Esophagus squamous epithelium (tissue), 5 donors: Measurements from ENCODE around the gene RBM5. TPM values are rescaled to one million over a fixed set of nuclear protein-coding genes. Genes with fewer than 3 reads are reported as not detected.

Experiments used
- DNase-seq: peaks from one replicate; lab custom pipeline; 2025; lab: John Stamatoyannopoulos, UW
- H3K27ac ChIP-seq, 4 donors: fragments of 200-600 bp; sonication (generic); one replicate each; pipeline ENCODE4 v1.5.1; 2016 to 2019; ENCODE audit warnings: mild to moderate bottlenecking in 1 of 4
- H3K27me3 ChIP-seq, 4 donors: fragments of 200-600 bp; sonication (generic); 1 replicate in 3 of 4; 2 replicates in 1 of 4; pipeline versions ENCODE4 v1.5.1 to v1.6.0; 2017 to 2021; ENCODE audit warnings: antibody characterized with exemption in 1 of 4
- H3K36me3 ChIP-seq, 3 donors: fragments of 200-600 bp; sonication (generic); one replicate each; pipeline ENCODE4 v1.5.1; 2016 to 2019
- H3K4me1 ChIP-seq, 3 donors: fragments of 200-600 bp; sonication (generic); one replicate each; pipeline ENCODE4 v1.5.1; 2017 to 2019
- H3K4me3 ChIP-seq, 4 donors: fragments of 200-600 bp; sonication (generic); 1 replicate in 3 of 4; 2 replicates in 1 of 4; pipeline ENCODE4 v1.5.1; 2016 to 2019; ENCODE audit warnings: mild to moderate bottlenecking in 2 of 4, moderate library complexity in 1 of 4
- H3K9me3 ChIP-seq, 3 donors: fragments of 200-600 bp; sonication (generic); one replicate each; pipeline ENCODE4 v1.5.1; 2016 to 2019
- CTCF ChIP-seq, 6 experiments: fragments of 450-650 bp in 4 of 6; fragments of 200-600 bp in 2 of 6; sonication (generic) in 2 of 6; IDR thresholded peaks; one replicate each; pipeline ENCODE4 v1.5.1; 2016 to 2019; ENCODE audit warnings: antibody characterized with exemption in 6 of 6, mild to moderate bottlenecking in 4 of 6, moderate library complexity in 4 of 6
- POLR2A ChIP-seq, 4 donors: fragments of 450-650 bp; IDR thresholded peaks; one replicate each; pipeline ENCODE4 v1.6.1; 2017; ENCODE audit warnings: antibody characterized with exemption in 4 of 4, mild to moderate bottlenecking in 4 of 4, moderate library complexity in 3 of 4
- WGBS, 2 donors: methylation state at CpG; one replicate each; pipeline ENCODE4 v1.1.5; 2018; 5-methylcytosine and 5-hydroxymethylcytosine counted together
- intact Hi-C: fragments of 100-400 bp; cut with DNase I; formaldehyde crosslinking; loops from one replicate; pipeline ENCODE4 v1.15.0; 2022
- total RNA-seq, 4 donors: library from RNA; depleted of rRNA; stranded (reverse); fragments of >200 nt; gene quantifications; one replicate each; pipeline ENCODE4 v1.1.0, GENCODE V29; 2016
- donor health status: DM: yes; HTN: yes; CAD: no.

Gene RBM5
- total RNA-seq, 4 donors from 2014 or later, result 60.1 to 197 (median 107) TPM

DNA sequence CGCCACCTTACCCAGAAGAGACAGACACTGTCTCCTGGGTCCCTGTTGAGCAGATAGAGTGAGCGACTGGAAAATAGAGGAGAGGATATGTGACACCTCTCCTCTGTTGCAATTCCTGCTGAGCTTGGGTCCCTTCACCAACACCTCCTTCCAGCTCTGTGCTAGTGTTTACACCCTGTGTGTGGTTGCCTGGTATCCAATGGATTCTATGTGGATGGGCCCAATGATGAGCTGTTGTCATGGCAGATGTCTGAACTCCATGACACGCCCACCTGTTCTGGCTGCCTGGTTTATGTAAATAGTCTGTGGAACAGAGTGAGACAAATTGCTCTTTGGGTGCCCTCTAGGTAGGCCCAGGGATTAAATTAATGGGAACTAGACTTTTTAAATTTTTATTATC is 23.7 kb downstream of the RBM5 start:
- peaks cover 71 to 100% (median 94%) of the 10 kb centered on the region in 3 donors for H3K36me3 ChIP-seq
- no peaks in the 10 kb centered on the region for H3K27me3 ChIP-seq
- H3K4me1 ChIP-seq, result no peaks in the 10 kb centered on the region
- no peak for DNase-seq
- WGBS, 2 donors, result 78 to 95% methylated on average over 3 of the region's 3 CpGs
- H3K27ac ChIP-seq, result no peak overlapping the region
- no peak overlapping the region for H3K4me3 ChIP-seq
- no peaks in the 10 kb centered on the region for H3K9me3 ChIP-seq
- no peak for TF ChIP-seq POLR2A (IDR thresholded peaks at IDR 0.05)
- intact Hi-C loops, result no loop called here

DNA sequence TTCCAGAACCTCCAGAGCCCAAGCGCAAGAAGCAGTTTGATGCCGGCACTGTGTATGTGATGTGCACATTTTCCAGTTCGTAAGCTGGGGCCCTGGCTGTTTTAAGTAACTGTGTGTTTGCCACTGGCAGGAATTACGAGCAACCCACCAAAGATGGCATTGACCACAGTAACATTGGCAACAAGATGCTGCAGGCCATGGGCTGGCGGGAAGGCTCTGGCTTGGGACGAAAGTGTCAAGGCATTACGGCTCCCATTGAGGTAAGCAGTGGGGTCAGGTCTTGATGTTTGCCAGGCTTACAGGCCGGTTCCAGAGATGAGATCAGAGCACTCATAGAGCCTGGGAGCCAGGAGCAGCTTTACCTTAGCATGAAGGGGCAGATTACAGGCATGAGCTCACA is 28.4 kb downstream of the RBM5 start:
- H3K36me3 ChIP-seq, result peaks cover 60 to 90% (median 78%) of the 10 kb centered on the region in 3 donors
- intact Hi-C loops, result no loop called here
- H3K9me3 ChIP-seq, result no peaks in the 10 kb centered on the region
- DNase-seq, result no peak
- no peak overlapping the region for H3K4me3 ChIP-seq
- TF ChIP-seq CTCF (IDR thresholded peaks at IDR 0.05), result no peak
- TF ChIP-seq POLR2A (IDR thresholded peaks at IDR 0.05), result no peak
- H3K27ac ChIP-seq, result no peak overlapping the region
- no peaks in the 10 kb centered on the region for H3K27me3 ChIP-seq
- 90 to 92% methylated on average over 5 to 7 of the region's 8 CpGs for WGBS, 2 donors
- peaks cover 4 to 9% (median 5%) of the 10 kb centered on the region in 3 donors for H3K4me1 ChIP-seq

GRCh38 chr3:50118237-50118636 is 29.5 kb downstream of the RBM5 start:
- DNase-seq, result no peak
- 84 to 93% methylated on average over 4 to 9 of the region's 10 CpGs for WGBS, 2 donors

GRCh38 chr3:50119786-50120185 is 31.1 kb downstream of the RBM5 start:
- no peak for TF ChIP-seq CTCF (IDR thresholded peaks at IDR 0.05)
- no peak for TF ChIP-seq POLR2A (IDR thresholded peaks at IDR 0.05)
- intact Hi-C loops, result loop anchor here (2.0 kb wide), 1 partner anchor 69 kb away; no protein-coding TSS in a partner anchor
- 83 to 87% methylated on average over 2 to 3 of the region's 3 CpGs for WGBS, 2 donors
- no peak for DNase-seq
- no peaks in the 10 kb centered on the region for H3K27me3 ChIP-seq
- peaks cover 47 to 64% (median 55%) of the 10 kb centered on the region in 3 donors for H3K36me3 ChIP-seq
- H3K27ac ChIP-seq, result no peak overlapping the region
- H3K9me3 ChIP-seq, result no peaks in the 10 kb centered on the region
- no peak overlapping the region for H3K4me3 ChIP-seq
- peaks cover 25 to 36% (median 32%) of the 10 kb centered on the region in 3 donors for H3K4me1 ChIP-seq

More at GRCh38 chr3:50118237-50118636, 29.5 kb downstream of the RBM5 start:
- TF ChIP-seq POLR2A (IDR thresholded peaks at IDR 0.05) (no peak), CTCF (IDR thresholded peaks at IDR 0.05) (no peak)
- H3K4me1 ChIP-seq, result peaks cover 13 to 20% (median 16%) of the 10 kb centered on the region in 3 donors
- no peaks in the 10 kb centered on the region for H3K9me3 ChIP-seq
- intact Hi-C loops, result no loop called here
- no peak overlapping the region for H3K27ac ChIP-seq
- no peak overlapping the region for H3K4me3 ChIP-seq
- H3K27me3 ChIP-seq, result no peaks in the 10 kb centered on the region
- peaks cover 60 to 79% (median 67%) of the 10 kb centered on the region in 3 donors for H3K36me3 ChIP-seq

- WGBS, 2 donors, result 69 to 90% methylated on average over 6 to 8 of the region's 10 CpGs
- no peak overlapping the region for H3K27ac ChIP-seq
- intact Hi-C loops, result loop anchor here (2.0 kb wide), 1 partner anchor 68 kb away; no protein-coding TSS in a partner anchor
- H3K9me3 ChIP-seq, result no peaks in the 10 kb centered on the region
- no peaks in the 10 kb centered on the region for H3K27me3 ChIP-seq
- DNase-seq, result no peak
- peaks cover 41 to 56% (median 47%) of the 10 kb centered on the region in 3 donors for H3K36me3 ChIP-seq
- H3K4me3 ChIP-seq, result no peak overlapping the region
- peaks cover 29 to 43% (median 35%) of the 10 kb centered on the region in 3 donors for H3K4me1 ChIP-seq
- no peak for TF ChIP-seq CTCF (IDR thresholded peaks at IDR 0.05)
These were observed 31.8 kb downstream of the RBM5 start for GRCh38 chr3:50120364-50121071.
